ENCODE results near the gene RNF223. TPM values are rescaled to one million over a fixed set of nuclear protein-coding genes. Genes with fewer than 3 reads are reported as not detected.

The RNF223 gene
- total RNA-seq, 1 donor from 2014 or later, result not detected

GRCh38 chr1:1120096-1120495 is 46.0 kb upstream of the RNF223 start:
- Mint-ChIP-seq H3K36me3 (ENCODE audit: low read depth) (peaks cover 3% of the 10 kb centered on the region), H3K4me1 (peaks cover 17% of the 10 kb centered on the region), H3K27me3 (ENCODE audit: low read depth) (peaks cover 39% of the 10 kb centered on the region), H3K27ac (ENCODE audit: unreplicated experiment) (no peak overlapping the region), H3K4me3 (peak overlapping the region; percentile 19), H3K9me3 (no peaks in the 10 kb centered on the region)
- no peak for DNase-seq (ENCODE audit: low read depth, low spot score)
- TF ChIP-seq CTCF (conservative IDR thresholded peaks at IDR 0.05), result no peak

GRCh38 chr1:1119272-1119890 is 45.3 kb upstream of the RNF223 start:
- Mint-ChIP-seq H3K9me3 (no peaks in the 10 kb centered on the region), H3K36me3 (ENCODE audit: low read depth) (peaks cover 3% of the 10 kb centered on the region), H3K27me3 (ENCODE audit: low read depth) (peaks cover 39% of the 10 kb centered on the region), H3K4me1 (peaks cover 25% of the 10 kb centered on the region), H3K27ac (ENCODE audit: unreplicated experiment) (no peak overlapping the region), H3K4me3 (peak overlapping the region; percentile 65)
- no peak for TF ChIP-seq CTCF (conservative IDR thresholded peaks at IDR 0.05)
- DNase-seq (ENCODE audit: low read depth, low spot score), result no peak

- Mint-ChIP-seq H3K4me3 (peak overlapping the region; percentile 65), H3K27me3 (ENCODE audit: low read depth) (peaks cover 35% of the 10 kb centered on the region), H3K27ac (ENCODE audit: unreplicated experiment) (no peak overlapping the region), H3K4me1 (peaks cover 20% of the 10 kb centered on the region), H3K36me3 (ENCODE audit: low read depth) (no peaks in the 10 kb centered on the region), H3K9me3 (no peaks in the 10 kb centered on the region)
- TF ChIP-seq CTCF (conservative IDR thresholded peaks at IDR 0.05), result no peak
- DNase-seq (ENCODE audit: low read depth, low spot score), result no peak
Observed at GRCh38 chr1:1118876-1119220, 44.7 kb upstream of the RNF223 start.

GRCh38 chr1:1118011-1118875 is 44.1 kb upstream of the RNF223 start:
- Mint-ChIP-seq H3K4me3 (peak overlapping the region; percentile 65), H3K36me3 (ENCODE audit: low read depth) (peaks cover 2% of the 10 kb centered on the region), H3K27ac (ENCODE audit: unreplicated experiment) (no peak overlapping the region), H3K4me1 (peaks cover 15% of the 10 kb centered on the region), H3K27me3 (ENCODE audit: low read depth) (peaks cover 30% of the 10 kb centered on the region), H3K9me3 (peaks cover 3% of the 10 kb centered on the region)
- no peak for TF ChIP-seq CTCF (conservative IDR thresholded peaks at IDR 0.05)
- no peak for DNase-seq (ENCODE audit: low read depth, low spot score)

- peaks cover 7% of the 10 kb centered on the region for H3K36me3 Mint-ChIP-seq (ENCODE audit: low read depth)
- no peak for DNase-seq (ENCODE audit: low read depth, low spot score)
- peaks cover 28% of the 10 kb centered on the region for H3K27me3 Mint-ChIP-seq (ENCODE audit: low read depth)
- no peak overlapping the region for H3K27ac Mint-ChIP-seq (ENCODE audit: unreplicated experiment)
- H3K9me3 Mint-ChIP-seq, result peaks cover 3% of the 10 kb centered on the region
- H3K4me1 Mint-ChIP-seq, result peaks cover 9% of the 10 kb centered on the region
- H3K4me3 Mint-ChIP-seq, result peak overlapping the region; percentile 73
- no peak for TF ChIP-seq CTCF (conservative IDR thresholded peaks at IDR 0.05)
Observed at GRCh38 chr1:1117469-1117831, 43.3 kb upstream of the RNF223 start.

Data from neural crest cell (in vitro differentiated cells).